Right atrium auricular region (tissue), 2 donors: ENCODE data around the gene DNMT3A. TPM values are rescaled to one million over a fixed set of nuclear protein-coding genes. Genes with fewer than 3 reads are reported as not detected.
A peak's percentile ranks its signal among the peaks of the same experiment; 100 is the strongest.

ENCODE experiments used
- DNase-seq: peaks from one replicate; pipeline ENCODE4 v3.0.0-alpha.2; 2019; ENCODE audit warnings: low spot score
- H3K27ac ChIP-seq, 2 donors: fragments of 200-600 bp; sonication (generic); 1 replicate in 1 of 2; 2 replicates in 1 of 2; pipeline ENCODE4 v1.5.1; 2016 to 2019
- H3K27me3 ChIP-seq, 2 donors: fragments of 200-600 bp; sonication (generic); one replicate each; pipeline versions ENCODE4 v1.5.1 to v1.6.0; 2017 to 2019
- H3K36me3 ChIP-seq: fragments of 200-600 bp; sonication (generic); one replicate; pipeline ENCODE4 v1.5.1; 2016
- H3K4me1 ChIP-seq, 2 donors: fragments of 200-600 bp; sonication (generic); one replicate each; pipeline versions ENCODE4 v1.5.1 to v1.6.0; 2017 to 2019
- H3K4me3 ChIP-seq, 2 donors: fragments of 200-600 bp; sonication (generic); 1 replicate in 1 of 2; 2 replicates in 1 of 2; pipeline ENCODE4 v1.5.1; 2017 to 2019; ENCODE audit warnings: mild to moderate bottlenecking in 1 of 2, moderate library complexity in 1 of 2
- H3K9me3 ChIP-seq, 2 donors: fragments of 200-600 bp; sonication (generic); one replicate each; pipeline ENCODE4 v1.5.1; 2019
- CTCF ChIP-seq, 2 donors: fragments of 200-600 bp; sonication (generic); IDR thresholded peaks; one replicate each; pipeline ENCODE4 v1.5.1; 2019; ENCODE audit warnings: antibody characterized with exemption in 2 of 2
- total RNA-seq, 2 donors: library from RNA; depleted of rRNA; stranded (reverse); fragments of >200 nt; gene quantifications; one replicate each; pipeline ENCODE4 v1.1.0, GENCODE V29; 2016

Gene DNMT3A
- total RNA-seq, 2 donors from 2014 or later = 6.0 to 8.1 TPM

- peaks cover 0 to 29% of the 10 kb centered on the region in 2 donors for H3K4me1 ChIP-seq
- H3K9me3 ChIP-seq = no peaks in the 10 kb centered on the region
- no peak overlapping the region for H3K27ac ChIP-seq
- H3K4me3 ChIP-seq = no peak overlapping the region
- H3K27me3 ChIP-seq = no peaks in the 10 kb centered on the region
- peaks cover 42% of the 10 kb centered on the region for H3K36me3 ChIP-seq
- TF ChIP-seq CTCF (IDR thresholded peaks at IDR 0.05) = no peak
- no peak for DNase-seq
Measured at GRCh38 chr2:25230948-25231311, 110.8 kb downstream of the DNMT3A start.

- H3K4me3 ChIP-seq = no peak overlapping the region
- H3K27ac ChIP-seq = peak overlapping the region in 1 of 2 donors; percentile 10
- no peaks in the 10 kb centered on the region for H3K9me3 ChIP-seq
- TF ChIP-seq CTCF (IDR thresholded peaks at IDR 0.05) = no peak
- no peak for DNase-seq
- peaks cover 0 to 29% of the 10 kb centered on the region in 2 donors for H3K4me1 ChIP-seq
- H3K27me3 ChIP-seq = no peaks in the 10 kb centered on the region
- H3K36me3 ChIP-seq = peaks cover 37% of the 10 kb centered on the region
Measured at GRCh38 chr2:25230198-25230947, 111.4 kb downstream of the DNMT3A start.

- H3K9me3 ChIP-seq = no peaks in the 10 kb centered on the region
- peaks cover 28% of the 10 kb centered on the region for H3K36me3 ChIP-seq
- H3K27me3 ChIP-seq = no peaks in the 10 kb centered on the region
- H3K27ac ChIP-seq = peak overlapping the region; percentile 58 to 69
- DNase-seq = no peak
- TF ChIP-seq CTCF (IDR thresholded peaks at IDR 0.05) = no peak
- H3K4me1 ChIP-seq = peaks cover 0 to 29% of the 10 kb centered on the region in 2 donors
- H3K4me3 ChIP-seq = no peak overlapping the region
Measured at GRCh38 chr2:25229279-25230197, 112.2 kb downstream of the DNMT3A start.

- peak overlapping the region; percentile 58 to 69 for H3K27ac ChIP-seq
Measured at GRCh38 chr2:25228848-25229278, 112.9 kb downstream of the DNMT3A start.

GRCh38 chr2:25227576-25227975 is 114.1 kb downstream of the DNMT3A start:
- TF ChIP-seq CTCF (IDR thresholded peaks at IDR 0.05) = no peak
- Histone ChIP-seq H3K27me3 (no peaks in the 10 kb centered on the region), H3K9me3 (no peaks in the 10 kb centered on the region), H3K4me3 (no peak overlapping the region), H3K4me1 (peaks cover 0 to 29% of the 10 kb centered on the region in 2 donors), H3K27ac (no peak overlapping the region), H3K36me3 (peaks cover 10% of the 10 kb centered on the region)
- no peak for DNase-seq

More at GRCh38 chr2:25228848-25229278, 112.9 kb downstream of the DNMT3A start:
- peak; percentile 77 for DNase-seq
- no peaks in the 10 kb centered on the region for H3K9me3 ChIP-seq
- TF ChIP-seq CTCF (IDR thresholded peaks at IDR 0.05) = peak; percentile 54 to 79
- H3K27me3 ChIP-seq = no peaks in the 10 kb centered on the region
- peaks cover 22% of the 10 kb centered on the region for H3K36me3 ChIP-seq
- peaks cover 0 to 29% of the 10 kb centered on the region in 2 donors for H3K4me1 ChIP-seq
- no peak overlapping the region for H3K4me3 ChIP-seq
